Measurements from ENCODE around the gene CENPX. TPM values are rescaled to one million over a fixed set of nuclear protein-coding genes. Genes with fewer than 3 reads are reported as not detected.
A peak's percentile ranks its signal among the peaks of the same experiment; 100 is the strongest.

The CENPX gene
- total RNA-seq, 1 donor, result 18.8 TPM

GRCh38 chr17:82037889-82038195 is 15.2 kb upstream of the CENPX start:
- H3K4me1 ChIP-seq (ENCODE audit: insufficient read depth, low read length), result peaks cover 20% of the 10 kb centered on the region
- H3K79me2 ChIP-seq (ENCODE audit: insufficient read depth, low read length), result no peaks in the 10 kb centered on the region
- H3K27me3 ChIP-seq (ENCODE audit: insufficient read depth, low read length), result no peaks in the 10 kb centered on the region
- H3K27ac ChIP-seq (ENCODE audit: low read depth, low read length), result peak overlapping the region; percentile 60
- peak overlapping the region; percentile 83 for H3K4me3 ChIP-seq (ENCODE audit: insufficient read depth, low read length)
- DNase-seq (ENCODE audit: insufficient read length, low spot score, missing footprints), result no peak
- peaks cover 5% of the 10 kb centered on the region for H4K20me1 ChIP-seq (ENCODE audit: insufficient read depth, low read length)
- H3K36me3 ChIP-seq (ENCODE audit: insufficient read depth, low read length), result no peaks in the 10 kb centered on the region
- H3K4me2 ChIP-seq (ENCODE audit: insufficient read depth, low read length), result peak overlapping the region; percentile 95
- H3K9me3 ChIP-seq (ENCODE audit: low read depth, low read length), result no peaks in the 10 kb centered on the region
- TF ChIP-seq CTCF (IDR thresholded peaks at IDR 0.05; ENCODE audit: extremely low read depth, low read depth, low read length), result no peak
- peak overlapping the region; percentile 93 for H2AFZ ChIP-seq (ENCODE audit: low read length)

- peak within 1 kb of the TSS; percentile 60 for H3K27ac ChIP-seq (ENCODE audit: low read depth, low read length)
- H2AFZ ChIP-seq (ENCODE audit: low read length), result peak within 1 kb of the TSS; percentile 93
- peaks cover 5% of the 10 kb centered on the region for H4K20me1 ChIP-seq (ENCODE audit: insufficient read depth, low read length)
- TF ChIP-seq CTCF (IDR thresholded peaks at IDR 0.05; ENCODE audit: extremely low read depth, low read depth, low read length), result peak; percentile 56
- H3K9me3 ChIP-seq (ENCODE audit: low read depth, low read length), result no peaks in the 10 kb centered on the region
- H3K4me1 ChIP-seq (ENCODE audit: insufficient read depth, low read length), result peaks cover 20% of the 10 kb centered on the region
- H3K4me2 ChIP-seq (ENCODE audit: insufficient read depth, low read length), result peak within 1 kb of the TSS; percentile 95
- H3K27me3 ChIP-seq (ENCODE audit: insufficient read depth, low read length), result no peaks in the 10 kb centered on the region
- no peaks in the 10 kb centered on the region for H3K79me2 ChIP-seq (ENCODE audit: insufficient read depth, low read length)
- peak; percentile 100 for DNase-seq (ENCODE audit: insufficient read length, low spot score, missing footprints)
- H3K4me3 ChIP-seq (ENCODE audit: insufficient read depth, low read length), result peak within 1 kb of the TSS; percentile 83
- H3K36me3 ChIP-seq (ENCODE audit: insufficient read depth, low read length), result no peaks in the 10 kb centered on the region
Measured at GRCh38 chr17:82037092-82037888, 14.6 kb upstream of the CENPX start, which contains the start of gene DCXR. DCXR (minus strand) TSS chr17:82037697; CDS start chr17:82037682, 15 bp downstream.

- Histone ChIP-seq H3K27ac (ENCODE audit: low read depth, low read length) (peak overlapping the region; percentile 60), H4K20me1 (ENCODE audit: insufficient read depth, low read length) (peaks cover 5% of the 10 kb centered on the region), H3K27me3 (ENCODE audit: insufficient read depth, low read length) (no peaks in the 10 kb centered on the region), H3K4me2 (ENCODE audit: insufficient read depth, low read length) (peak overlapping the region; percentile 95), H3K9me3 (ENCODE audit: low read depth, low read length) (no peaks in the 10 kb centered on the region), H3K4me3 (ENCODE audit: insufficient read depth, low read length) (peak overlapping the region; percentile 83), H3K36me3 (ENCODE audit: insufficient read depth, low read length) (no peaks in the 10 kb centered on the region), H3K4me1 (ENCODE audit: insufficient read depth, low read length) (peaks cover 20% of the 10 kb centered on the region), H3K79me2 (ENCODE audit: insufficient read depth, low read length) (no peaks in the 10 kb centered on the region), H2AFZ (ENCODE audit: low read length) (peak overlapping the region; percentile 86)
- DNase-seq (ENCODE audit: insufficient read length, low spot score, missing footprints), result no peak
- TF ChIP-seq CTCF (IDR thresholded peaks at IDR 0.05; ENCODE audit: extremely low read depth, low read depth, low read length), result no peak
Measured at GRCh38 chr17:82036634-82037091, 14.0 kb upstream of the CENPX start.

GRCh38 chr17:82035956-82036633 is 13.4 kb upstream of the CENPX start:
- Histone ChIP-seq H3K79me2 (ENCODE audit: insufficient read depth, low read length) (no peaks in the 10 kb centered on the region), H3K4me2 (ENCODE audit: insufficient read depth, low read length) (peak overlapping the region; percentile 95), H3K36me3 (ENCODE audit: insufficient read depth, low read length) (no peaks in the 10 kb centered on the region), H3K4me3 (ENCODE audit: insufficient read depth, low read length) (peak overlapping the region; percentile 83), H2AFZ (ENCODE audit: low read length) (no peak overlapping the region), H3K4me1 (ENCODE audit: insufficient read depth, low read length) (peaks cover 20% of the 10 kb centered on the region), H3K27me3 (ENCODE audit: insufficient read depth, low read length) (no peaks in the 10 kb centered on the region), H4K20me1 (ENCODE audit: insufficient read depth, low read length) (peaks cover 5% of the 10 kb centered on the region), H3K27ac (ENCODE audit: low read depth, low read length) (peak overlapping the region; percentile 60), H3K9me3 (ENCODE audit: low read depth, low read length) (no peaks in the 10 kb centered on the region)
- TF ChIP-seq CTCF (IDR thresholded peaks at IDR 0.05; ENCODE audit: extremely low read depth, low read depth, low read length), result no peak
- DNase-seq (ENCODE audit: insufficient read length, low spot score, missing footprints), result no peak

All from osteoblast (primary cell).